Measurements from ENCODE around the gene ZNF664. TPM values are rescaled to one million over a fixed set of nuclear protein-coding genes. Genes with fewer than 3 reads are reported as not detected.
A peak's percentile ranks its signal among the peaks of the same experiment; 100 is the strongest.

The ZNF664 gene
- total RNA-seq, result 38.4 TPM

DNA sequence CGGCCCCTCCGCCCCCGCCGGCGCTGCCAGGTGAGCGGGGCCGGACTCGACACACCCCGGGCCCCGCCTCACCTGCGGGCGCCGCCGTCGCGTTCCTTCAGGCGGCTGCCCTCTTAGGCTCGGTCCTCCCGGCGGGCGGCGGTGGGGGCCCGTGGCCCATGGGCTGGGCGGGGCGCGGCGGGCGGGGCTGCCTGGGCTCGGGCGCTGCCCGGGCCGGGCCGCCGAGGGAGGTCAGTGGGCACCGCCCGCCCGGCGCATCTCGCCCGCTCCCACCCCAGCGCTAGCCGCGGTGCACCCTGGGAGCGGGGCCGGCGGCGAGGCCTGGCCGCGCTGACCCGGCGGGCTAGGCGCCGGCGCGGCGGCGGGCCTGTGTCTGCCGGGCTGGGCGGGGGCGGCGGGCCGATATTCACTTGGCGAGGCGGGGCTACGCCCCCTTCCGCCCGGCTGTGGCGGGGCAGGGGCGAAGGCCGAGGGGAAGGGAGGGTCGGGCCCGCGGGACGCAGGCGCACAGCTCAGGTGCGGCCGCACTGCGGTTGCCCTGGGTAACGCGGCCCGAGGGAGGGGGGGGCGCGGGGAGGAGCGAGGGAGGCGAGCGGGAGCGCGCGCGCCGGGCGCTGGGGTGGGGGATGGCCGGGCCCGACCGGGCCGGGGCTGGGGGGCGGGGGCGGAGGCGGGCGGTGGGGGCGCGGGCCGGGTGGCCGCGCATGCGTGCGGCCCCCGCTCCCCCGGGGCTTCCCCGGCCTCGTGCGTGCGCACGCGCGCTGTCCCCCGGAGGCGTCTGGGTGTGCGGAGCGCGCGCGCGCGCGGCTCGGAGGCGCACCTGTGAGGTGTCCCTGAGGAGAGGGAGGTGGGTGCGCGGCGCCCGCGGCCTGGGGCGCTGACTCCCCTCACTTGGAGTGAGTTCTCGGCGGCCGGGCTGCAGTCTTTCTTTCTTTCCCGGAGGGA lies at the start of gene ZNF664, which contains the start of gene CCDC92:
ZNF664 (plus strand) TSS at position 759 of the 945 bp plus-strand sequence. CDS start 38,930 bp downstream, outside the sequence.
CCDC92 (minus strand) TSS at position 375 of the 945 bp plus-strand sequence. CDS start 28,526 bp downstream, outside the sequence.
- ATAC-seq, result peak; percentile 94

GRCh38 chr12:123923927-123924326 lies 49.1 kb upstream of the ZNF664 start:
- no peak for ATAC-seq

DNA sequence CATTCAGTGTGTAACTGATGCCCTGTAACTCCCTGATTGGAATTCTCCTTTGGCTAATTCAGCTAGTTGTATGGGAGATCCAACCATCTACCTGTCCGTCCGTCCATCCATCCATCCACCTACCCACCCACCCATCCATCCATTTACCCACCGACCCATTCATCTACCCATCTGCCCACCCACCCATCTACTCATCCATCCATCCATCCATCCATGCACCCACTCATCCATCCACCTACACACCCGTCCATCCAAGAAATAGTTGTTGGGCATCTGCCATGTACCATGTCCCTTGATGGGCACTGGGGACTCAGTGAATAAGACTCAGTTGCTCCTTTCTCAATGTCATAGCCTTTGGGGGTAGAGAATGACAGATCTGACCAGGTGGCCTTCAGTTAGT lies 48.5 kb upstream of the ZNF664 start:
- no peak for ATAC-seq

DNA sequence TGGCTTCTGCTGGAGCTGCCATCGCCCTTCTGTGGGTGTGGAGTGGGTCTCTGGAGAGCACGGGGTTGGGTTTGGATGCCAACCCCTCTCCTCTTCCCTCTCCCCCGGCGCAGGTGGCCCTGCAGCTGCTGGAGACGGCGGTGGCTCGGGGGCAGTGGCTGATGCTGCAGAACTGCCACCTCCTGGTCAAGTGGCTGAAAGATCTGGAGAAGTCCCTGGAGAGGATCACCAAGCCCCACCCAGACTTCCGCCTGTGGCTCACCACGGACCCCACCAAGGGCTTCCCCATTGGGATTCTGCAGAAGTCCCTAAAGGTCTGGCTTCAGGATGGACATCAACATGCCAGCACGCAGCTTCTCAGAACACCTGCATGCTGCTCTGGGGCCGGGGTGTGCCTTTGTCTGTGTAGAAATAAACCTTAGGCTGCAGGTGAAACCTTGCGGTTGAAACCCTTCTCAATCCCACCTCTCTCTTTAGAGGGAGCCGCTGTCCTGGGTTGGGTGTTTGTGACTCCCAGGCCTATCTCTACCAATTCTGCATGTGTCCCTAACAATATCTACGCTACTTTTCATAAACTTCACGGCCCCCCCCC lies 44.6 kb upstream of the ZNF664 start:
- no peak for ATAC-seq

DNA sequence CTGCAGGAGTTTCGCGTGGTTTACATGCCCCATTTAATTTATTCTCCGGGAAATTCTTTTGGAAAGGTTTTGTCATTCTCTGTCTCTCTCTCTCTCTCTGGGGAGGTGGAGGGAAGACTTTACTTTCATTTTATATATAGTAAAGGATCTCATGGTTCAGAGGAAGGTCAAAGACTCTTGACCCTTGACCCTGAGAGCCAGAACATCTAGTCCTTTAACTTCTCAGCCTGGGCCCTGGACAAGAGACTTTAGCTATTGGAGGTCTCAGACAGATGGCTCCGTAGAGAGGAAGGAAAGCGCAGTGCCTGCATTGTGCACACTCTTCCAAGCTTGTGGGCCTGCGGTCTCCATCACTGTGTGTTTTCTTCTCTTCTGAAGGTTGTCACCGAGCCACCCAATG lies 44.1 kb upstream of the ZNF664 start:
- no peak for ATAC-seq

- ATAC-seq, result no peak
These were observed 43.0 kb upstream of the ZNF664 start for GRCh38 chr12:123929946-123930583.

DNA sequence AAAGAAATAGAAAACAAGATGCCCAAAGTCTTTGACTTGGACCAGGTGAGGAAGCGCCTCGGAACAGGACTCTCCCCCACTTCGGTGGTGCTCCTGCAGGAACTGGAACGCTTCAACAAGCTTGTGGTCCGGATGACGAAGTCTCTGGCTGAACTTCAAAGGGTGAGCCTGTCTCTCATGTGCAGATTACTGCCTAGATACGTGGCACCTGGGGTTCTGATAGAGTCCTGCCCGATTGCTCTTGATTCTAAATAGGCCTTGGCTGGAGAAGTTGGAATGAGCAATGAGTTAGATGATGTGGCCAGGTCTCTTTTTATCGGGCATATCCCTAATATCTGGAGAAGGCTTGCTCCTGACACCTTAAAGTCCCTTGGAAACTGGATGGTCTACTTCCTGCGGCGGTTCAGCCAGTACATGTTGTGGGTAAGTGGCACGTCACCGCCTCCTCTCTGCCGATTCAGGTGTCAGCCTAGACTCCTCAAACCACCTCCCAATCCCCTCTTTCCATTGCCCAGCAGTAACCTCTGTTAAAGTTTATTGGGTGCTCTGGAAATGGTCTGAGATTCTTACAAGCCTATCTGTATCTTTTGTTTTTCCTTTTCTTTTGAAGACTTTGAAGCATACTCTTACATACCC lies 41.2 kb upstream of the ZNF664 start:
- ATAC-seq, result no peak

DNA sequence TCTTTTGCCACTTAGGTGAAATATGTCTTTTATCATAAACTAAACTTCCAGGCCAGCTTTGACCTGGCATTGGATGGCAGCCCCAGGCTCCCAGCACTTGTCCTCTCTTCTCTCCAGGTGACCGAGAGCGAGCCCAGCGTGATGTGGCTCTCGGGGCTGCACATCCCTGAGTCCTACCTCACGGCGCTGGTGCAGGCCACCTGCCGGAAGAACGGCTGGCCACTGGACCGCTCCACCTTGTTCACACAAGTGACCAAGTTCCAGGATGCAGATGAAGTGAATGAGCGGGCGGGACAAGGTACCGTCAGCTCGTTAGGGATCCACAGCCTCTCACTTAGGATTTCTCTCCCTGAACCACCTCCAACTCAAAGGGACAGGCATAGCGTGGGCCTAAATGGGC lies 39.8 kb upstream of the ZNF664 start:
- ATAC-seq, result no peak

- no peak for ATAC-seq
These were observed 38.9 kb upstream of the ZNF664 start for GRCh38 chr12:123934016-123934620.

- ATAC-seq, result peak; percentile 16
These were observed 38.2 kb upstream of the ZNF664 start for GRCh38 chr12:123934829-123935228.

DNA sequence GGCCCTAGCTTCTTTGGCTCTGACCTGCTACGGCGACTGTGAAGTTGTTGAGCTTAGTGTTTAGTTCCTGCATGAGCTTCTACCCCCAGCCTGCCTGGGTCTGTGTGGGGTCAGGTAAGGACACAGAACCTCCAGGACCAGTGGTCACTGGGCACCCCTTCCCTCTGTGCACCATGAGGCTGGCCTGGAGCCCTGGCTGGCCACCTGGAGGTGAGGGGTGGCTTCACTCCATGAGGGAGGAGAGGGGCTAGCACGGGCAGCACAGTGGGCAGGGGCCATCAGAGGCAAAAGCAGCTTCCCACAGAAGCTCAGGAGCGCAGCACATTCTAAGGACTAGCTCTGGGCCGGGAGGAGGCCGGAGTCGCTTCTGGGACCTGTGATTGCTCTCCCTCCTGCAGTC lies 37.1 kb upstream of the ZNF664 start:
- no peak for ATAC-seq

DNA sequence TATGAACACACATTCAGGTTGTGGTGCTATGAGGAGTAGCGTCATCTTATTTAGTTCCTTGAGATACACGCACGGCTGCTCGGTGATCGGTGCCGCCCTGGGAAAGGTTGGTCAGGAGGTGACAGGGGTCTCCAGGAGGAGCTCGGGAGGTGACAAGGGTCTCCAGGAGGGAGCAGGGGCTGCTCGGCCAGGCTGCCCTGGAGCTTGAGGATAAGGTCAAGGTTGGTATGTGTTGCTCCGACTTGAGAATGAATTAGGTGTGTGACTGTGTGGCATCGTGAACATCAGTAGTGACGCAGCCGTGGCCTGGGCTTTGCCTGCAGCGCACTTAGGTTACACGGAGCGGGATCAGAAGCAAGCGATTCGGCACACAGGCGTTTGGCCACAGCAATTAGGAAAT lies 36.5 kb upstream of the ZNF664 start:
- ATAC-seq, result no peak

GRCh38 chr12:123936956-123937706 lies 35.9 kb upstream of the ZNF664 start:
- ATAC-seq, result no peak

- ATAC-seq, result no peak
These were observed 35.1 kb upstream of the ZNF664 start for GRCh38 chr12:123937707-123938591.

DNA sequence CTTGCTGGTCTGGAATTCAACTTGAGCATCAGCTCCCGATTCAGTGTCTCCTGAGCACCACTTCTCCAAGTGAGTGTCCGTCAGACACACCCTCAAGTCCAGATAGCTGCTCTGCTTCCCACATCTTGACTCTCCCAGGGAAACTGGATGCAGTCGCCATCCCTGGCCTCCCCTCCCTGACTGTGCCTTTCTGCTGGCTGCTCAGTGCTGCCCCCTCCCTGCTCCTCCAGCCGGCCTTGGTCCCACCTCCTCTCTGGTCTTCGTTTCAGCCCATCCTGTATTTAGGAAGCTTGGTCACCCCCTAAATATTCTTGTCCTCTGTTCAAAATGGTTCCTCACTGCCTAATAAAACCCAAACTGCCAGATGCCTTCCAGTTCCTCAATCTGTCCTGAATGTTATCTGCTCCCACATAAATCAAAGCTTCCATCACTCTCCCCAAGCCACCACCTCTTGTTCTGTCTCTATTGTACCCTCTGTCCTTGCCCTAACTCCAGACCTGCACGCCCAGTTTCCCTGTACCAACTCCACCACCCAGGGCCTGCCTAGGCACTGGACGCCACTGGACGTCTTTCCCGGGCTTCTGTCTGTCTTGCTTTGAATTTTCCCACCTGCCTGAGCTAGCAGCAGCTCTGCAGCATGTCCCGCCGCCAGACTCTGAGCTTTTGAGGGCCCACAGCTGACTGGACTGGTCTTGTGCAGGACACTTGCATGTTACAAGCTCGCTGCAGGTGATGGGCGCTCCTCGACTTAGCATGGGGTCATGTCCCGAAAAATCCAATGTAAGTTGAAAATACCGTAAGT lies 34.1 kb upstream of the ZNF664 start:
- ATAC-seq, result no peak

DNA sequence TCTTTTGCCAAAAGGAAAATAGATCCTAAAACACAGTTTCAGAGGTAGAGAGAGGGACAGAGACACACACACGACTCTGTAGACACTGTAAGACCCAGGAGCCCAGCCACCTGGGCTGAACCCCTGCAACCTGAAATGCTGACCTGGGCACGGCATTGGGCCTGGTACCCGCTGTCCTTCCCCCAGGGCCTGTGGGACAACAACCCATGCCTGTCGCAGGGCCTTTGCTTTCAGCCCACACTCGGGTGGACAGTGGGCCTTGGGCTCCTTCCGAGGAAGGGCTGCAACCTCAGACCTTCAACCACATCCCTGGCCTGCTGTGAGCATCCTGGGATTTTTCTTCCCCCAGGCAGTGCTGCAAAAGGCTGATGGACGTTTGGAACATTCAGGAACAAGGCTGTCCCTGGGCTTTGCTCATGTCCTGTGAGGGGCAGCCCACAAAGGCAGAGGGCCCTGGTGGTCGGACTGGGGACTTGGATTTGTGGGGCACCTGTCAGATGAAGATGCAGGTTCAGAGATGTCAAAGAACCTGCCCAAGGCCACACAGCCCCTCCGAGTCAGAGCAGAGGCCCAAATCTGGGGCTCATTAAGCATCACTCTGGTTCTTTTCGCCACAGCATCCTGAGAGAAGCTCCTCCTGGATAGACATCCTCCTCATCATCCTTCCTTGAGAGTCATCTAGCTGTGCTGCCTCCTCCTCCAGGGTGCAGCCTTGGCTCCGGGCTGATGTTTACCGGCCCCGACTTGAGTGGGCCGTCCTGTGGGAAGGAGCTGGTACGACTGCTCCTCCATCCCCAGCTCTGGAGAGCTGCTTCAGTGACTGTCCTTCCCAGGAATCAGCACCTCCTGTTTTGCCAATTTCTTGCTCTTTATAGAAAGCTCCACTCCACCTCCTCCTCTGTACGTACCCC lies 33.0 kb upstream of the ZNF664 start:
- ATAC-seq, result no peak

DNA sequence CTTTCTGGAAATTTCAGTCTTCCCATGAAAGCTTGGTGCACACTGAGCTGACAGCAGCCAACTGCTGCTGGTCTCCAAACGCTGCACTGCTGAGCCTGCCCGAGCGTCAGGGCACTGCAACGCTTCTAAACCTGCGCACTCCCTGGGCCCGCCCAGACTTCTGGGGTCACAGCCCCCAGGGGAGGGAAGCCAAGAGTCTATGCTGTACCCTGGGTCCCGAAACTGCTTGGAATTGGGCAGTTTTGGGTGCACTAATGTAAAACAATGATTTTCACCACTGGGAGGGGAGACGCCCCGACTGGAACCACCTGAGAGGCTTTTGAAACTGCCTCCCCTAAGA lies 32.4 kb upstream of the ZNF664 start:
- ATAC-seq, result no peak

DNA sequence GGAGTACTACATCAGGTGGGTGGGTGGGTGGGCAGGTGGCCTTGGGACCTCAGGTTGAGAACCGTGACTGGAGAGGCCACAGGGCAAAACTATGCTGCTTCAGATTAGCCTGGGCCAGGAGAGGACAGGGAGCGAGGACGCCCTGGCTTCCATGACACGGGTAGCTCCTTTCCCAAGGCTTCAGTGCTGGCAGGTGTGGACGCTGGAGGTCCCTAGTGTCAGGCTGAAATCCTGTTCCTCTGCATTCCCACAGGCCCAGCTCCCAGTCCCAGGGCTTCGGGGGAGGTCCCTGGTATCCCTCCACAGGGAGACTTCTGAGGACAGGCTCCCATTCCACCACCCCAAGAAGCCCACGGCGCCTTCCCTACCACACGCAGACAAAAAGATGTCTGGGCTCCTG lies 32.0 kb upstream of the ZNF664 start:
- ATAC-seq, result no peak

Measured in esophagus mucosa (tissue), 1 donor.